Karpas-422 (cell line): ENCODE results near the gene AFF3. TPM values are rescaled to one million over a fixed set of nuclear protein-coding genes. Genes with fewer than 3 reads are reported as not detected.

Experiments
- DNase-seq: peaks from one replicate; pipeline ENCODE4 v3.0.0-alpha.2; 2015
- H2AFZ ChIP-seq: fragments of 200-600 bp; sonication (generic); 2 replicates; pipeline ENCODE4 v1.6.1; 2014; ENCODE audit warnings: antibody characterized with exemption, low read length, mixed read lengths
- H3K27ac ChIP-seq: fragments of 200-600 bp; sonication (generic); 2 replicates; pipeline ENCODE4 v1.5.1; 2014; ENCODE audit warnings: mild to moderate bottlenecking, low read length, moderate library complexity
- H3K27me3 ChIP-seq: fragments of 200-600 bp; sonication (generic); 2 replicates; pipeline ENCODE4 v1.6.1; 2014; ENCODE audit warnings: low read length, mixed read lengths
- H3K36me3 ChIP-seq: fragments of 200-600 bp; sonication (generic); 2 replicates; pipeline ENCODE4 v1.6.1; 2014; ENCODE audit warnings: low read length, mixed read lengths; ENCODE audit not compliant: insufficient read depth
- H3K4me1 ChIP-seq: fragments of 200-600 bp; sonication (generic); 2 replicates; pipeline ENCODE4 v1.6.1; 2014; ENCODE audit warnings: mild to moderate bottlenecking, low read length, mixed read lengths
- H3K4me2 ChIP-seq: fragments of 200-600 bp; sonication (generic); 2 replicates; pipeline ENCODE4 v1.6.1; 2014; ENCODE audit warnings: low read length, low read depth, mild to moderate bottlenecking; ENCODE audit not compliant: poor library complexity, severe bottlenecking
- H3K4me3 ChIP-seq: fragments of 200-600 bp; sonication (generic); 2 replicates; pipeline ENCODE4 v1.5.1; 2014; ENCODE audit warnings: mild to moderate bottlenecking, antibody characterized with exemption, low read length, mixed read lengths
- H3K79me2 ChIP-seq: fragments of 200-600 bp; sonication (generic); 2 replicates; pipeline ENCODE4 v1.6.1; 2014; ENCODE audit warnings: mild to moderate bottlenecking, low read length, mixed read lengths
- H3K9ac ChIP-seq: fragments of 200-600 bp; sonication (generic); 2 replicates; pipeline ENCODE4 v1.6.0; 2014; ENCODE audit warnings: low read length
- H3K9me2 ChIP-seq: fragments of 200-600 bp; sonication (generic), shearing (Covaris generic); replicated peaks from 2 replicates; pipeline ENCODE4 v1.6.0; 2014; ENCODE audit warnings: mild to moderate bottlenecking, low read length, moderate library complexity; ENCODE audit not compliant: insufficient read depth
- H3K9me3 ChIP-seq: fragments of 300-700, 200-600 bp; sonication (generic); 2 replicates; pipeline ENCODE4 v1.6.1; 2014; ENCODE audit warnings: low read length, mixed read lengths
- H4K20me1 ChIP-seq: fragments of 200-600 bp; sonication (generic); 2 replicates; pipeline ENCODE4 v1.6.1; 2014; ENCODE audit warnings: mild to moderate bottlenecking, antibody characterized with exemption, low read length, low read depth; ENCODE audit not compliant: insufficient read depth
- total RNA-seq: library from RNA; depleted of rRNA; stranded (reverse); fragments of >200 nt; shearing (Covaris generic); gene quantifications from 2 replicates; pipeline ENCODE4 v1.2.3, GENCODE V29; 2014; ENCODE audit warnings: low replicate concordance

The AFF3 gene
- total RNA-seq, 1 experiment from 2014 or later = 99.7 TPM

DNA sequence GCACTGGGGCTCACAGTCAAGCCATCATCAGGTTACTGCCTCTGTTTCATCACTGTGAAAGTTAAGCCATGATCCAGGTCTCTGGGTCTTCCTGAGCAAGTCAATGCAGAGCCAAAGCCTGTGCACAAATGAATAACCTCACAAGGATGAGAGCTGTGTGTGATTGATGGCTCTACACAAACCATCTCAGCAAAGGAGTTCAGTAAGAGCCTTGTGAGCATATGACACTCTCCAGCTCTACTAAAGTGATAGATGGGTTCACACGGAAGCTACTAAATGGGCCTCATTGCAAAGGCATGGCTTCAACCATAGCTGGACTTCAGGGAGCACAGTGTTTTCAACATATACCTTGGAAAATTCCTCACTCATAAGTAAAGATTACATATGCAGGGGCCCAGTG lies 101.5 kb downstream of the AFF3 start:
- Histone ChIP-seq H3K9me3 (no peaks in the 10 kb centered on the region), H3K27ac (no peak overlapping the region), H3K4me1 (peaks cover 21% of the 10 kb centered on the region), H3K36me3 (no peaks in the 10 kb centered on the region), H3K79me2 (peaks cover 11% of the 10 kb centered on the region; the same call in 1 of the 2 replicates), H3K4me2 (no peak overlapping the region), H3K9ac (no peak overlapping the region), H3K4me3 (no peak overlapping the region), H3K27me3 (no peaks in the 10 kb centered on the region), H4K20me1 (no peaks in the 10 kb centered on the region), H3K9me2 (no peaks in the 10 kb centered on the region), H2AFZ (no peak overlapping the region)
- DNase-seq = no peak

DNA sequence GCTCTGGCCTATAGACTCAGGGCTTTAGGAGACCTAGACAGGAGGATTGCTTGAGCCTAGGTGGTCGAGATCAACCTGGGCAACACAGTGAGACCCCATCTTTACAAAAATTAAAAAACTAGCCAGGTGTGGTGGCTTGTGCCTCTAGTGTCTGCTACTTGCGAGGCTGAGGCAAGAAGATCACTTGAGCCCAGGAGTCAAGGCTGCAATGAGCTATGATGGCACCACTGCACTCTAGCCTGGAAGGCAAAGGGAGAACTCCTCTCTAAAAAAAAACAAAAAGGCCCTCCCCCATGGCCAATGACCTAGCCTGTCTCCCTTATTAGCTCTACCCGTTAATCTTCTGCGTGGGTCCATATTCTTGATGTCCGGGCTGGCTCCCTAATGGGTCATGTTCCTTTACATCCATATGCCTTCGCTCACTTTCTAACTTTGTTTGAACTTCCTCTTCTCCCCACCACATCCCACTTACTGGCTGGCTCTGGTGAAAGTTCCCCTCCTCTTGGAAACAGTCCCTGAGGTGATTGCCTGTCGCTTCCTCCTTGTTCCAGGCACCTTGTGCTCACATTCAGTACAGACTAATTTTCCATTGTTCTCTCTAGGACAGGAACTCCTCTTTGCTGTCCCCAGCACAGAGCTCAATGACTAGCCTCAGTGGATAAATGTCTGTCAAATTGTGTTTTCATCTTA lies 103.0 kb downstream of the AFF3 start:
- DNase-seq = no peak
- Histone ChIP-seq H3K9me3 (no peaks in the 10 kb centered on the region), H2AFZ (no peak overlapping the region), H3K36me3 (no peaks in the 10 kb centered on the region), H3K9ac (no peak overlapping the region), H3K27ac (no peak overlapping the region), H3K4me1 (peaks cover 21% of the 10 kb centered on the region), H3K27me3 (no peaks in the 10 kb centered on the region), H3K79me2 (peaks cover 24% of the 10 kb centered on the region), H3K9me2 (no peaks in the 10 kb centered on the region), H4K20me1 (no peaks in the 10 kb centered on the region), H3K4me2 (no peak overlapping the region), H3K4me3 (no peak overlapping the region)

DNA sequence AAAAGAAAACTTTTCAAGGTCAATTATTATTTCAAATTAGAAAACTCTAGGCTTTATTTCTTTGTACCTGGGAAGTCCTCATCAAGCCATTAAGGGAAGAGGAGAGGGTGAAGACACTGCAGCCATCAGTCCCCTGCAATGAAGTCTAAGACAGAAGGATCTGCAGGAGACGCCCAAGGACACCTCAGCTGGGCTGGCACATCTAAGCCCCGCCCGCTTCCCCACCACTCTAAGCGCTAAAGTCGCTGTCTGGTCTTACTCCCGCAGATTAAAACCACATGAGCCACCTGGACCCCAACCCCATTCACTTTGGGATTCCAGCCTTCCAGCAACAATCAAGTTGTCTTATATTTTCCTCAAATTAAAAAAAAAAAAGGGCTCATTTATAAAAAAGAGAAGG lies 104.4 kb downstream of the AFF3 start:
- no peaks in the 10 kb centered on the region for H3K9me2 ChIP-seq
- peaks cover 13% of the 10 kb centered on the region for H3K4me1 ChIP-seq
- no peak overlapping the region for H3K4me2 ChIP-seq
- peaks cover 30% of the 10 kb centered on the region for H3K79me2 ChIP-seq
- H2AFZ ChIP-seq = no peak overlapping the region
- H3K9me3 ChIP-seq = no peaks in the 10 kb centered on the region
- DNase-seq = no peak
- H3K27ac ChIP-seq = no peak overlapping the region
- no peaks in the 10 kb centered on the region for H3K36me3 ChIP-seq
- no peaks in the 10 kb centered on the region for H4K20me1 ChIP-seq
- H3K4me3 ChIP-seq = no peak overlapping the region
- no peak overlapping the region for H3K9ac ChIP-seq
- H3K27me3 ChIP-seq = no peaks in the 10 kb centered on the region

DNA sequence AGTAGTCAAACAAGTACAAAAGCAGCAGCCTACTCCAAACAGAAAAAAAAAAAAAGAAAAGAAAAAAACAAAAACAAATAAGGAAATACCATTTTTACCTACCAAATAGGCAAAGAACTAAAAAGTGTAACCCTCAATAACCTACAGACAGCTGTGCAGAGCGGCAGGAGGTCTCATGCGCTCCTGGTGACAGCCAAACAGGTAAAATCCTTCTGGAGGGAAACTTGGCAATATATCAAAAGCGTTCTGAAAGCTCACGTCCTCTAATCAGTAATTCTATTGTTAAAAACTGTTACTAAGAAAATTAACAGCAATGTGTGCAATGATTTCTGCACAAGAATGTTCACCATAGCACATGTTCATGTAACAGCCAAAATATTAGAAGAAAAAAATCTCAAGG lies 105.6 kb downstream of the AFF3 start:
- H3K27ac ChIP-seq = no peak overlapping the region
- peaks cover 4% of the 10 kb centered on the region for H3K4me1 ChIP-seq
- no peaks in the 10 kb centered on the region for H4K20me1 ChIP-seq
- H3K9me3 ChIP-seq = no peaks in the 10 kb centered on the region
- H3K27me3 ChIP-seq = no peaks in the 10 kb centered on the region
- no peak overlapping the region for H3K9ac ChIP-seq
- no peak overlapping the region for H2AFZ ChIP-seq
- H3K4me2 ChIP-seq = no peak overlapping the region
- no peak overlapping the region for H3K4me3 ChIP-seq
- no peaks in the 10 kb centered on the region for H3K9me2 ChIP-seq
- H3K79me2 ChIP-seq = peaks cover 24% of the 10 kb centered on the region
- H3K36me3 ChIP-seq = no peaks in the 10 kb centered on the region
- no peak for DNase-seq

DNA sequence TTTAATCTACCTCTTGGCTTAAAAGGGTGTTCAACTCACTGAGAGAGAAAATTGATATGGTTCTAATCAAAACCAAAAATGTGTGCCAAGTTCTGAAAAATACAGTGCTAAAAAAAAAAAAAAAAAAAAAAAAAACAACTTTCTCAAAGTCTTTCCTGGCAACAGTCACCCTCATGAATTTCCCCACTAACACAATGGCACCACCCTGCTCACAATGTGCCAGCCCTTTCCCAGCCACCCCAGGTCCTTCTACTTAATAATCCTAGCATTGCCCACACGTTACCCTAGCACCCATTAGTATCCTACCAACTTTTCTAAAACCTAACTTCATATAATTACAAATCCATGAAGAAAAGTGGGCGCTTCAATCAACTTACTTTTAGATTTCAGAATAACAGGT lies 106.4 kb downstream of the AFF3 start:
- H3K4me3 ChIP-seq = no peak overlapping the region
- peaks cover 24% of the 10 kb centered on the region for H3K79me2 ChIP-seq
- H3K36me3 ChIP-seq = no peaks in the 10 kb centered on the region
- H3K9me3 ChIP-seq = no peaks in the 10 kb centered on the region
- H3K9me2 ChIP-seq = no peaks in the 10 kb centered on the region
- no peaks in the 10 kb centered on the region for H3K4me1 ChIP-seq
- no peak overlapping the region for H3K4me2 ChIP-seq
- H3K9ac ChIP-seq = no peak overlapping the region
- H3K27ac ChIP-seq = no peak overlapping the region
- H2AFZ ChIP-seq = no peak overlapping the region
- DNase-seq = no peak
- no peaks in the 10 kb centered on the region for H3K27me3 ChIP-seq
- no peaks in the 10 kb centered on the region for H4K20me1 ChIP-seq

DNA sequence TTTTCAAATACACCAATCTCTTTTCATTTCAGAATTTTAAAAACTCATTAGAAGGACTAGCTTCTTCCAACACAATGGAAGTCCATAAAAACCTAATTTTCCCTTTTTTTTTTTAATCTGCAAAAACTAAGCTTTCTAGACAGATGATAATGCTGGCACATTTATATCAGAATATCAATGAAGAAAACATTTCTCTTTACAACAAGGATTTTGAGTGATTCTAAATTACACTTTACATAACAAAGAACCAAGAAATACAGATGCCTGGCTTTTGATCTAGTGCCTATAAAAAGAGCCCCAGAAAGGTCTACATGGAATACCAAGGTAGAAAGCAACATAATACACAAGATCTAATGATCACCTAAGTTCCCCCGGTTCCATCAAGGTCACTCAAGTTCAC lies 108.0 kb downstream of the AFF3 start:
- Histone ChIP-seq H3K36me3 (no peaks in the 10 kb centered on the region), H2AFZ (no peak overlapping the region), H4K20me1 (no peaks in the 10 kb centered on the region), H3K27ac (no peak overlapping the region), H3K4me3 (no peak overlapping the region), H3K9me2 (no peaks in the 10 kb centered on the region), H3K9ac (no peak overlapping the region), H3K9me3 (no peaks in the 10 kb centered on the region), H3K4me2 (no peak overlapping the region), H3K79me2 (peaks cover 31% of the 10 kb centered on the region), H3K4me1 (no peaks in the 10 kb centered on the region), H3K27me3 (no peaks in the 10 kb centered on the region)
- no peak for DNase-seq

DNA sequence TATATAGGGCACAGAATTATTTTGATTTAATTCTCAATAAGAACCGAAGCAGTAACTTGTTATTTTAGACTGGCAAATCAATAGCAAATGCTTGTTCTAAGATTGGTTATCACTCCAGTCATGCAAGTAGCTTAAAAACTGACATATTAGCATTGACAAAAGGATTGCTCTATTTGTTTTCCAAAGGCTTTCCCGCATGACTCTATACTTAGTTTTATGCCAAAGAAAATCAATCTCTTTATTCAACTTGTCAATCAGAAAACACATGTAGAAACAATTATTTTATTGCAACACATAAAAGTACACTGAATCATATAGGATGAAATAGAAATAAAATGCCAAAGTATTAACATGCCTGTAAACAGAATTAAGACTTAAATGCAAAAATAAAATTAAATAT lies 108.4 kb downstream of the AFF3 start:
- Histone ChIP-seq H3K9ac (no peak overlapping the region), H3K27me3 (no peaks in the 10 kb centered on the region), H3K4me3 (no peak overlapping the region), H3K27ac (no peak overlapping the region), H2AFZ (no peak overlapping the region), H3K79me2 (peaks cover 36% of the 10 kb centered on the region), H3K4me1 (no peaks in the 10 kb centered on the region), H3K9me2 (no peaks in the 10 kb centered on the region), H3K9me3 (no peaks in the 10 kb centered on the region), H3K36me3 (no peaks in the 10 kb centered on the region), H4K20me1 (no peaks in the 10 kb centered on the region), H3K4me2 (no peak overlapping the region)
- DNase-seq = no peak

DNA sequence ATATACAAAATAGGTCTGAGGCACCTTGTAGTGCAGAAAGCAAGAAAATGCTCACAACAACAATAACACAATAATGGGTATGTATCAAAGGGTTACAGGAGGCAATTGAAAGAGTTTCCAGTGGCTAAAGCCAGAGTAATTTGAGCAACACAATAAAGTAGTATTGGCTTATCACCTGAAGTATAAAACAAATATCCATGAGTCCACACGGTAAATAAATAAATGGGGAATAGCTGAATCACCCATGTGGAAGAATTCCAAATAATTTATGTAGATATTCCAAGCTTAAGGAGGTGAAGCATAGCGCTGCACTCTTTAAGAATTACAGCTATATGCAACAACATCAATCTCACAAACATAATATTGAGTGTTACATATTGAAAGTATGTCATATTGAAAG lies 110.8 kb downstream of the AFF3 start:
- H3K9ac ChIP-seq = no peak overlapping the region

More for the DNA sequence above, 110.8 kb downstream of the AFF3 start:
- H2AFZ ChIP-seq = no peak overlapping the region
- no peak overlapping the region for H3K4me3 ChIP-seq
- no peak for DNase-seq
- no peaks in the 10 kb centered on the region for H3K9me3 ChIP-seq
- H3K79me2 ChIP-seq = peaks cover 42% of the 10 kb centered on the region
- H4K20me1 ChIP-seq = no peaks in the 10 kb centered on the region
- H3K27me3 ChIP-seq = no peaks in the 10 kb centered on the region
- no peak overlapping the region for H3K27ac ChIP-seq
- H3K9me2 ChIP-seq = no peaks in the 10 kb centered on the region
- no peak overlapping the region for H3K4me2 ChIP-seq
- H3K4me1 ChIP-seq = no peaks in the 10 kb centered on the region; the same call in 1 of the 2 replicates
- H3K36me3 ChIP-seq = no peaks in the 10 kb centered on the region
